Neural crest cell (in vitro differentiated cells): Measurements from ENCODE around the gene NEK10. TPM values are rescaled to one million over a fixed set of nuclear protein-coding genes. Genes with fewer than 3 reads are reported as not detected.

ENCODE experiments used
- DNase-seq: peaks from one replicate; pipeline ENCODE4 v3.0.0; 2021; ENCODE audit warnings: low read depth, mixed read lengths, low spot score
- H3K27ac Mint-ChIP-seq: one replicate; pipeline ENCODE4 v1.8.0; 2021; ENCODE audit warnings: mild to moderate bottlenecking, mixed read lengths; ENCODE audit not compliant: unreplicated experiment
- H3K27me3 Mint-ChIP-seq: 2 replicates; pipeline ENCODE4 v1.8.0; 2021; ENCODE audit warnings: low read depth, mild to moderate bottlenecking, mixed read lengths
- H3K36me3 Mint-ChIP-seq: 2 replicates; pipeline ENCODE4 v1.8.0; 2021; ENCODE audit warnings: low read depth, mild to moderate bottlenecking, mixed read lengths
- H3K4me1 Mint-ChIP-seq: 2 replicates; pipeline ENCODE4 v1.8.0; 2021; ENCODE audit warnings: mixed read lengths
- H3K4me3 Mint-ChIP-seq: one replicate; pipeline ENCODE4 v1.8.0; 2021; ENCODE audit warnings: mild to moderate bottlenecking, mixed read lengths
- H3K9me3 Mint-ChIP-seq: 2 replicates; pipeline ENCODE4 v1.8.0; 2021; ENCODE audit warnings: mixed read lengths
- CTCF ChIP-seq: fragments of 200-600 bp; sonication (generic); conservative IDR thresholded peaks from 2 replicates; pipeline ENCODE4 v1.5.0; 2021; ENCODE audit warnings: antibody characterized with exemption, mild to moderate bottlenecking
- total RNA-seq: library from RNA; stranded (reverse); gene quantifications from 2 replicates; pipeline ENCODE4 v1.2.1, GENCODE V29; 2021

The NEK10 gene
- total RNA-seq, 1 donor from 2014 or later = 2.7 TPM

GRCh38 chr3:27253391-27253790, 115.8 kb downstream of the NEK10 start:
- Mint-ChIP-seq H3K4me1 (peaks cover 13% of the 10 kb centered on the region), H3K9me3 (peaks cover 6% of the 10 kb centered on the region), H3K27me3 (no peaks in the 10 kb centered on the region), H3K4me3 (no peak overlapping the region), H3K36me3 (no peaks in the 10 kb centered on the region), H3K27ac (no peak overlapping the region)
- DNase-seq = no peak
- no peak for TF ChIP-seq CTCF

- H3K27ac Mint-ChIP-seq = no peak overlapping the region
- no peaks in the 10 kb centered on the region for H3K27me3 Mint-ChIP-seq
- peaks cover 6% of the 10 kb centered on the region for H3K9me3 Mint-ChIP-seq
- no peak overlapping the region for H3K4me3 Mint-ChIP-seq
- DNase-seq = no peak
- no peak for TF ChIP-seq CTCF
- peaks cover 13% of the 10 kb centered on the region for H3K4me1 Mint-ChIP-seq
- H3K36me3 Mint-ChIP-seq = no peaks in the 10 kb centered on the region
Measured at GRCh38 chr3:27252646-27253045, 116.5 kb downstream of the NEK10 start.

DNA sequence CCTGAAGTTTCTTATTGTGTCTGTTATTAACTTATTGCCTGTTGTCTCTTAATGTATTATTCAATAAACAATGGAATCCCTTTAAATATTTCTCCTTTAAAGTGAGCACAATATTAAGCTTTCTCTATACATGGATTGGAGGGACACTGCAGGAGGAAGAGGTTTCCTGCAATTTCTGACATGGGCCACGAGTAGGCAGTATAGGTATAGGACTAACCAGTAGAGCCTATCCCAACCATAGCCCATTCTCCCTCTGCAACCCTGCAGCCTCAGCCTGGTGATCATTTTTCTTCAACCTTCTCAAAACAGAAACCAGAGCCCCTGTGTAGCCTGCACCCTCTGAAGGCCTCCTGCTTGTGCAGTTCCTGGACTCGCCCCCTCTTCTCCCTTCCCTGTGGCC, 124.8 kb downstream of the NEK10 start:
- no peak overlapping the region for H3K4me3 Mint-ChIP-seq
- peaks cover 2% of the 10 kb centered on the region for H3K36me3 Mint-ChIP-seq
- H3K9me3 Mint-ChIP-seq = peaks cover 8% of the 10 kb centered on the region
- no peak for DNase-seq
- TF ChIP-seq CTCF = no peak
- no peak overlapping the region for H3K27ac Mint-ChIP-seq
- no peaks in the 10 kb centered on the region for H3K4me1 Mint-ChIP-seq
- no peaks in the 10 kb centered on the region for H3K27me3 Mint-ChIP-seq

- no peak for TF ChIP-seq CTCF
- Mint-ChIP-seq H3K4me1 (no peaks in the 10 kb centered on the region), H3K36me3 (peaks cover 12% of the 10 kb centered on the region), H3K9me3 (peaks cover 27% of the 10 kb centered on the region), H3K27me3 (no peaks in the 10 kb centered on the region), H3K4me3 (no peak overlapping the region), H3K27ac (no peak overlapping the region)
- DNase-seq = no peak
Measured at GRCh38 chr3:27239951-27240350, 129.2 kb downstream of the NEK10 start.

- H3K9me3 Mint-ChIP-seq = peaks cover 23% of the 10 kb centered on the region
- DNase-seq = no peak
Measured at GRCh38 chr3:27228805-27229204, 140.4 kb downstream of the NEK10 start.

More at GRCh38 chr3:27228805-27229204, 140.4 kb downstream of the NEK10 start:
- Mint-ChIP-seq H3K27ac (no peak overlapping the region), H3K4me1 (no peaks in the 10 kb centered on the region), H3K4me3 (no peak overlapping the region), H3K27me3 (no peaks in the 10 kb centered on the region), H3K36me3 (peaks cover 17% of the 10 kb centered on the region)
- TF ChIP-seq CTCF = peak; percentile 23
